Fibroblast of pulmonary artery (primary cell): ENCODE results near the gene PLOD2.

Experiments used
- DNase-seq: peaks from one replicate; pipeline ENCODE4 v3.0.0-alpha.2; 2010; ENCODE audit warnings: low read depth
- H3K4me3 ChIP-seq: replicated peaks from 2 replicates; pipeline ENCODE4 v1.5.1; 2011; ENCODE audit warnings: low read depth, mild to moderate bottlenecking, control low read depth, low read length, moderate library complexity
- TF ChIP-seq, protein P1 (sequence below): IDR thresholded peaks from 2 replicates; pipeline ENCODE4 v1.5.1; 2011; ENCODE audit warnings: mild to moderate bottlenecking, control low read depth, low read length, inconsistent platforms; ENCODE audit errors: missing control alignments

Gene PLOD2

DNA sequence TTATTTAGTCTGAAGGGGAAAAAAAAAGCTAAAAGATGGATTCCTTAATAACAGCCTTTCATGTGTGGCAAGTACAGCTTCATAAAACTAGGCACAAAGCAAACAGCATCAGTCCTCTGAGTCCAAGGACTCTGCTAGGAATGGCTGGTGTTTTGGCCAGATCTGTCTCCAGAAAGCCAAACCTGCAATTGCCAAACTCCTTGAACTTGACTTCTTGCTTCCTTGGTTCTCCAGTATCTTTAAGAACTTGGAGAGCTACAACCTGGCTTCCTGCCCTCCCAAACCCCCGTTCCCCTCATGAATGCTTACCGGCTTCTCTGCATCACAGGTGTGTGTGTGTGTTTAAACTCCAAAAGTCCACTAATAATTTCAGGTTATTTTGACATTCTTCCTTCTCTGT, 1.6 kb upstream of the PLOD2 start:
- no peak for DNase-seq
- H3K4me3 ChIP-seq, result peak overlapping the region; percentile 4
- TF ChIP-seq, protein P1, sequence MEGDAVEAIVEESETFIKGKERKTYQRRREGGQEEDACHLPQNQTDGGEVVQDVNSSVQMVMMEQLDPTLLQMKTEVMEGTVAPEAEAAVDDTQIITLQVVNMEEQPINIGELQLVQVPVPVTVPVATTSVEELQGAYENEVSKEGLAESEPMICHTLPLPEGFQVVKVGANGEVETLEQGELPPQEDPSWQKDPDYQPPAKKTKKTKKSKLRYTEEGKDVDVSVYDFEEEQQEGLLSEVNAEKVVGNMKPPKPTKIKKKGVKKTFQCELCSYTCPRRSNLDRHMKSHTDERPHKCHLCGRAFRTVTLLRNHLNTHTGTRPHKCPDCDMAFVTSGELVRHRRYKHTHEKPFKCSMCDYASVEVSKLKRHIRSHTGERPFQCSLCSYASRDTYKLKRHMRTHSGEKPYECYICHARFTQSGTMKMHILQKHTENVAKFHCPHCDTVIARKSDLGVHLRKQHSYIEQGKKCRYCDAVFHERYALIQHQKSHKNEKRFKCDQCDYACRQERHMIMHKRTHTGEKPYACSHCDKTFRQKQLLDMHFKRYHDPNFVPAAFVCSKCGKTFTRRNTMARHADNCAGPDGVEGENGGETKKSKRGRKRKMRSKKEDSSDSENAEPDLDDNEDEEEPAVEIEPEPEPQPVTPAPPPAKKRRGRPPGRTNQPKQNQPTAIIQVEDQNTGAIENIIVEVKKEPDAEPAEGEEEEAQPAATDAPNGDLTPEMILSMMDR, result no peak

DNA sequence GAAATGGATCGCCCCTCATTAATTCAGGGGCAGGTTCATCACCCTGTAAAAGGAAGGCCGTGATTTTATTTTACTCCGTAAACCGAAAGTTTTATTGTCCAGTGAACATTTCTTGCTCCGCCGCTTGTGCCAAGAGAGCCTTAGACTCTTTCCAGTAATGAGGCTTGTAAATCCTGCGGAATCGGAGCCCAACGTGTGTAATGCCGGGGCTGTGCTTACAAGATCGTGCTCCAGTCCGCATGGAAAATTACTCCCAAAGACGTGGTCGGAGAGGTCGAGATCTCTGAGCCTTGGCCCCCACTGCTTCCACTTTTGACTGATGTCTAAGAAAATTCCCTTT, 649 bp upstream of the PLOD2 start:
- TF ChIP-seq, protein P1, result no peak
- peak; percentile 68 for DNase-seq
- peak overlapping the region; percentile 67 for H3K4me3 ChIP-seq

DNA sequence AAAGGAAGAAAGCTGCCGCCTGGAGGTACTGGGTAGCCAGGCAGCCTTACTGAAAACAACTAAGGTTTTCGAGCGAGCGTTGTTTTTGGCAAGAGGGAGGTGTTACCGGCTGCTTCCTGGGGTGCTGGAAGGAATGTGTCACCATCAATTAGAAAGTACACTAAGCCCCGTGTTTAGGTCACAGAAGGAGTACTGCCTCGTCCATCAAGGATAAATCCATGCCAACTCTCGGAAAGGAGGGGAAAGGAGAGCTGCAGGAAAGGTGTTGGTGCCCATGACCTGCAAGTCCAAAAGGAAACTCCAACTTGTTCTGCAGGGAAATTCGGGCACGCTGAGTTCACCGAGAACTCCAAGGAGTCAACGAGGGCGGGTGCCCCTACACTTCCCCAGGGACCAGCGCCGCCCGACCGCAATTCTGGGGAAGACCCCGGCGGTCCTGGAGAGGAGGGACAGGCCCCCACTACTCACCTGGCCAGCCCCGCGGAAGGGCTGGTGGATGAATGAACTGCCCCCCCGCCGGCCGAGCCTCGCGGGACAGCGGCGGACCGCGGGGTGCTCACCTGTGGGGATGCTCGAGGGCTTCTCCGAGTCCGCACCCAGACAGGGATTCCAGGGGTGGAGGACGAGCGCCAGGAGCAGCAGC, 542 bp downstream of the PLOD2 start:
- peak; percentile 85 for DNase-seq
- H3K4me3 ChIP-seq, result peak overlapping the region; percentile 67
- TF ChIP-seq, protein P1, result peak; percentile 74

DNA sequence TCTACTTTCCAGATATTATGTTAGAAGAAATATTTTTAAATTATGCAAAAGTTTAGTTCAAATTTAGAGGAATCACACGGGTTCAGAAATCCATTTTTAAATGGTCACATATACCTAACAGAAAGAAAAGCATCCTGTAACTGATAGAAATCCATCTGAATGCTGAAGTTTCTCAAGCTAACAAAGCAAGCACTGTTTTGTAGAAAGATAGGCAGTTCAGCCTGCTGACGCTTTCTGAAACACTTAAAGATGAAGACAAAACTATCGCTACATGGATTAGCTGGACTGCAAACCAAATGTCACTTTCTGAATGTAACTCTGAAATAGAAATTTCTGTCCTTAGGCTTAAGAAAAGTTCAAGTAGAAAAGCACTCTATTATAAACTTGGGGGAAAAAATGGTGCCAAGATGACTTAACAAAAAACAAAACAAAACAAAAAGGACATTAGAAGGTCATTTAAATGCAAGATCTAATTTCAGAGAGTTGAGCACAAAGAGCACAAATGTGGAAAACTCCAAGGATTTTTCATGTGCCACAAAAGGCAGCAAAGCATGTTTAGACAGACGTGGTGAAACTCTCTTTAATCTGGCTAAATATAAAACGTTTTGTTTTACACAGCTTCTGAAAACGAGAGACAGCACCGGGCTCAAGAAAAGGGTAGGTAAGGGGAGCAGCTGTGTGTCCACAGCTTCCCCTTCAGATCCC, 1.2 kb downstream of the PLOD2 start:
- DNase-seq, result no peak
- H3K4me3 ChIP-seq, result peak overlapping the region; percentile 67
- TF ChIP-seq, protein P1, result no peak

DNA sequence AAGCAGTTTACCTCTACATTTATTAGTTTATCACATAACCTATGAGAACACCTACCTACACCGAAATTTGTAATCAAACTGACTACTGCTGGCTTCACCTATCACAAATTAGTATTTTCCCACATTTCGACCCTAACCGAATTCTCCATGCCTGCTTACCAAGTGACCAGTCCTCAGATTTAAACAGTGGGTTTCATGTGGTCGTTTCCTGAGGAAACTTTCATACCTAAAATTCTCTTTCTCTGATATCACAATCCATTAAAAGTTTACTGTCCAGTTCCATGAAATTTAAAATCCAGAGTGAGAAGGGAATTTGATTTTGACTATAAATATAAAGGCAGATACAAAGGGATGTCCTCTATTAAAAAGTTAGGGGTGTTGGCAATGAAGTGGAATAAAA, 1.9 kb downstream of the PLOD2 start:
- no peak for DNase-seq
- TF ChIP-seq, protein P1, result no peak
- H3K4me3 ChIP-seq, result peak overlapping the region; percentile 67

DNA sequence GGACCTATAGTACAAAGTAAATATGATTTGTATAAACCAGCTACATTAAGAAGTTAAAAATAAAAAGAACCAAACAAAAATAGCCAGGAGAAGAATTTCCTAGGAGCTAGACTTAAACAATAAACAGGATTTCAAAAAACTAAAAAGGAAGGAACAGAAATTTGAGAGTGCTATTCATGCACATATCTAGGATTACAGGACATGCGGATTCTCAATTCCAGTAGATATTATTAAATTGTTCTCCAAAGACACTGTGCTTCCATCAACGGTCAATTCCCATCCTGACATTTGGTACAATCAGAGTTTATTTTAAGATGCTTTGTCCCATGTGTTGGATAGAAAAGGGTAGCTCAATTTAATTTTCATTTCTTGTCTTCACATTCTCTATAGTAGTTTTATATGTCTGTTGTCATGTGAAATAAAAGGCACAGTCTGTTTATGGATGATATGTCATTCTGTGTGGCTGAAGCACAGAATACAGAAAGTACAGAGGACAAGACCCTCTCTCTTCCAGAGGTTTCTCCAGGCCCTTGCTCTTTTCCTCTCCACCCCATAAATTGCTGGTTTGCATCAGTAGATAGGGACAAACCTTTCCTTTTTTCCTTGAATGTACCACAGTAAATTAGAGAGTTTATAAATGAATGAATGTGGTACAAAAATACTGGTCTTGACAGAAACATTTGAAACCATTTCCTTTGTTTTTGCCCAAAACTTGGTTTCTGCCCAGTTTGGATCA, 3.5 kb downstream of the PLOD2 start:
- no peak for DNase-seq
- TF ChIP-seq, protein P1, result no peak
- peak overlapping the region; percentile 67 for H3K4me3 ChIP-seq
